Upper lobe of right lung (tissue), 1 donor: ENCODE results near the gene CITED2. TPM values are rescaled to one million over a fixed set of nuclear protein-coding genes. Genes with fewer than 3 reads are reported as not detected.

Experiments
- ATAC-seq: fragments of 200-7000 bp; cut with Tn5 transposase; one replicate; pipeline ENCODE4 v1.9.1; 2020; ENCODE audit warnings: mild to moderate bottlenecking, moderate library complexity
- DNase-seq: peaks from one replicate; pipeline ENCODE4 v3.0.0-alpha.2; 2020
- H3K27ac ChIP-seq: fragments of 200-600 bp; one replicate; pipeline ENCODE4 v1.8.0; 2022
- H3K27me3 ChIP-seq: fragments of 200-600 bp; one replicate; pipeline ENCODE4 v1.8.0; 2022; ENCODE audit warnings: mild to moderate bottlenecking
- H3K36me3 ChIP-seq: fragments of 200-600 bp; one replicate; pipeline ENCODE4 v1.8.0; 2022
- H3K4me1 ChIP-seq: fragments of 200-600 bp; one replicate; pipeline ENCODE4 v1.8.0; 2022
- H3K4me3 ChIP-seq: fragments of 200-600 bp; one replicate; pipeline ENCODE4 v1.8.0; 2022; ENCODE audit warnings: mild to moderate bottlenecking
- H3K9me3 ChIP-seq: fragments of 200-600 bp; one replicate; pipeline ENCODE4 v1.8.0; 2022
- intact Hi-C: fragments of 100-400 bp; cut with DNase I; formaldehyde crosslinking; loops from one replicate; pipeline ENCODE4 v1.11.0; 2022
- total RNA-seq: library from RNA; stranded (reverse); fragmentation: NEBNext Ultra II Directional; extraction: Animal tissue kit (Norgen Biotek cat#: 25700); gene quantifications from one replicate; pipeline ENCODE4 v1.2.1, GENCODE V29; 2021
- TF ChIP-seq, protein P1 (sequence below): fragments of 200-600 bp; IDR thresholded peaks from one replicate; pipeline ENCODE4 v1.8.0; 2022; ENCODE audit warnings: antibody characterized with exemption
- donor health status: DM: no; HTN: yes; CAD: no; lungs with severe emphysema.

Gene CITED2
- total RNA-seq, 1 donor from 2014 or later: 278 TPM

DNA sequence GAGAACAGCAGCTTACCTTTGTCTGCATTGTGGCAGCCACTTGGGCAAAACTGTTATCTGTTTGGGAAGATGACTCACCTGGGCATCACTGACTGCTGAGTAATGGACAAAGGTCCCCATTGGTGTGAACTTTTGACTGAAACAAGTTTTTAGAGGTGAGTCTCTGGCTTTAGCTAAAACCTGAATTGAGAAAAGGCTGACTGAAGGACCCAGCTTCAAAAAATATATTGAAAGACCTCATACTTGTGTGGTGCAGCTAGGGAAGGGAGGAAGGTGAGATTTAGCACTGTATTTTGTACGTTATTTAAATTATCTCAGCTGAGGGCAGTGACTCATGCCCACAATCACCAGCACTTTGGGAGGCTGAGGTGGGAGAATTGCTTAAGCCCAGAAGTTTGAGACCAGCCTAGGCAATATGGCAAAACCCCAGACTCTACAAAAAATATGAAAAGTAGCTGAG lies 4.5 kb upstream of the CITED2 start:
- Histone ChIP-seq H3K36me3 (peaks cover 2% of the 10 kb centered on the region), H3K9me3 (no peaks in the 10 kb centered on the region), H3K4me3 (no peak overlapping the region), H3K27ac (no peak overlapping the region), H3K4me1 (no peaks in the 10 kb centered on the region), H3K27me3 (no peaks in the 10 kb centered on the region)
- no peak for DNase-seq
- TF ChIP-seq, protein P1, sequence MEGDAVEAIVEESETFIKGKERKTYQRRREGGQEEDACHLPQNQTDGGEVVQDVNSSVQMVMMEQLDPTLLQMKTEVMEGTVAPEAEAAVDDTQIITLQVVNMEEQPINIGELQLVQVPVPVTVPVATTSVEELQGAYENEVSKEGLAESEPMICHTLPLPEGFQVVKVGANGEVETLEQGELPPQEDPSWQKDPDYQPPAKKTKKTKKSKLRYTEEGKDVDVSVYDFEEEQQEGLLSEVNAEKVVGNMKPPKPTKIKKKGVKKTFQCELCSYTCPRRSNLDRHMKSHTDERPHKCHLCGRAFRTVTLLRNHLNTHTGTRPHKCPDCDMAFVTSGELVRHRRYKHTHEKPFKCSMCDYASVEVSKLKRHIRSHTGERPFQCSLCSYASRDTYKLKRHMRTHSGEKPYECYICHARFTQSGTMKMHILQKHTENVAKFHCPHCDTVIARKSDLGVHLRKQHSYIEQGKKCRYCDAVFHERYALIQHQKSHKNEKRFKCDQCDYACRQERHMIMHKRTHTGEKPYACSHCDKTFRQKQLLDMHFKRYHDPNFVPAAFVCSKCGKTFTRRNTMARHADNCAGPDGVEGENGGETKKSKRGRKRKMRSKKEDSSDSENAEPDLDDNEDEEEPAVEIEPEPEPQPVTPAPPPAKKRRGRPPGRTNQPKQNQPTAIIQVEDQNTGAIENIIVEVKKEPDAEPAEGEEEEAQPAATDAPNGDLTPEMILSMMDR: no peak
- ATAC-seq: no peak
- intact Hi-C loops: no loop called here

DNA sequence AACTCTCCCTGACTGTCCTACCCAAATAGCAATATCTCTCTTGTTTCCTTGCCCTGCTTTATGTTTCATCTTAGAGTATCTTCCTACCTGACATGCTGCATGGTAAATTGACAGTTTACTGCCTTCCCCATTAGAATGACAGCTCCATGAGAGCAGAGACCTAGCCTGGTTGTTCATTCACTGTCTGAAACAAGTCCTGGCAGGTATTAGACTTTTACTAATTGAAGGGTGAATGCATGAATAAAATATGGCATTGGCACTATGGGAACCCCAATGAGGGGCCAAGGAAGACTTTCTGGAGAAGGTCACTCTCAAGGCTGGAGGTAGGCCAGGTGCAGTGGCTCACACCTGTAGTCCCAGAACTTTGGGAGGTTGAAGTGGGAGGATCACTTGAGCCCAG lies 3.8 kb upstream of the CITED2 start:
- no peak for ATAC-seq
- TF ChIP-seq, protein P1: no peak

DNA sequence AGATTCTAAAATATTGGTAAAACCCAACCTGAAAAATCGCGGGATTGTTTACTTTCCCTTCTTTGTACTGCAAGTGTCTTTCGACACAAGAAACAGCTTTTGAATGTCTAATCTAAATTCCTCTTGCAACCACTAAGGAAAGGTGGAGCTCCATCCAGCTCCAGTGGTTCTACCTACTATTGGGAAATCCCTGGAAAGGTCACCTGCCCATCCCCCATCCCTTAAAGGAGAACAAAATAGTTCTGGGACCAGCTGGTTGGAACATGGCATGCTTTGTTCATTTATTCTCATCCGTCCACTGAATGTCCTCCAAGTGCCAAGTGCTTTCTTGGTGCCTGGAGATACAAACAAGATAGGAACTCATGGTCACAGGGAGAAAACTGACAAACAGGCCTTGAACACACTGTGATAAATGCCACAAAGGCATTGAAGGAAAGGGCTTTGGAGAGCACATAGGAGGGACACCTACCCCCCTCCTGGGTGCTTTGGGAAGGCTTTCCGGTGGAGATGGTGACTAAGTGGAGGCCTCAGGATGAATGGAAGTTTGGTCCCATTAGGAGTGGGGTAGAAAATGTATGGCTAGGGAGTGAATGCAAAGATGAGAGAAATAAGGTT lies 2.3 kb upstream of the CITED2 start:
- Histone ChIP-seq H3K9me3 (no peaks in the 10 kb centered on the region), H3K4me3 (peak overlapping the region; percentile 99), H3K27ac (peak overlapping the region; percentile 99), H3K36me3 (peaks cover 23% of the 10 kb centered on the region), H3K27me3 (no peaks in the 10 kb centered on the region), H3K4me1 (peaks cover 2% of the 10 kb centered on the region)
- intact Hi-C loops: no loop called here
- ATAC-seq (peak; percentile 1), DNase-seq (no peak)
- TF ChIP-seq, protein P1: peak; percentile 26

More for the DNA sequence above, 3.8 kb upstream of the CITED2 start:
- Histone ChIP-seq H3K9me3 (no peaks in the 10 kb centered on the region), H3K4me3 (no peak overlapping the region), H3K27ac (no peak overlapping the region), H3K4me1 (no peaks in the 10 kb centered on the region), H3K27me3 (no peaks in the 10 kb centered on the region), H3K36me3 (peaks cover 9% of the 10 kb centered on the region)
- intact Hi-C loops: no loop called here
- no peak for DNase-seq

DNA sequence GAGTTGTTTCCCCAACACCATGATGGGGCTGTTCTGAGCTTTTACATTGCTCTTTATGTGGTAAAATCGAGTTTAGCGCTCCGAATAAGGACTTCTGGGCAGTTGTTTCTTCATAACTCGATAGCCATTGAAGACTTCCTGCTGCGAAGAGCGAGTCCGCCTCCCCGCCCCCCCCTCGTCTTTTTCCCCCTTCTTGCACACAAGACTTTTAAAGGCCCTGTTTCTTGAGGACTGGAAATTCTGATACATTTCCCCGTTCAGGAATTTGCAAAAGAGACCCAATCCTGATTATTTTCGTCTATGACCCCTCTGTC lies 1.5 kb upstream of the CITED2 start:
- H3K4me1 ChIP-seq: peaks cover 8% of the 10 kb centered on the region
- peaks cover 28% of the 10 kb centered on the region for H3K36me3 ChIP-seq
- ATAC-seq: no peak
- TF ChIP-seq, protein P1: no peak
- H3K4me3 ChIP-seq: peak overlapping the region; percentile 99
- H3K27me3 ChIP-seq: no peaks in the 10 kb centered on the region
- peak; percentile 79 for DNase-seq
- peak overlapping the region; percentile 99 for H3K27ac ChIP-seq
- H3K9me3 ChIP-seq: no peaks in the 10 kb centered on the region
- intact Hi-C loops: no loop called here

DNA sequence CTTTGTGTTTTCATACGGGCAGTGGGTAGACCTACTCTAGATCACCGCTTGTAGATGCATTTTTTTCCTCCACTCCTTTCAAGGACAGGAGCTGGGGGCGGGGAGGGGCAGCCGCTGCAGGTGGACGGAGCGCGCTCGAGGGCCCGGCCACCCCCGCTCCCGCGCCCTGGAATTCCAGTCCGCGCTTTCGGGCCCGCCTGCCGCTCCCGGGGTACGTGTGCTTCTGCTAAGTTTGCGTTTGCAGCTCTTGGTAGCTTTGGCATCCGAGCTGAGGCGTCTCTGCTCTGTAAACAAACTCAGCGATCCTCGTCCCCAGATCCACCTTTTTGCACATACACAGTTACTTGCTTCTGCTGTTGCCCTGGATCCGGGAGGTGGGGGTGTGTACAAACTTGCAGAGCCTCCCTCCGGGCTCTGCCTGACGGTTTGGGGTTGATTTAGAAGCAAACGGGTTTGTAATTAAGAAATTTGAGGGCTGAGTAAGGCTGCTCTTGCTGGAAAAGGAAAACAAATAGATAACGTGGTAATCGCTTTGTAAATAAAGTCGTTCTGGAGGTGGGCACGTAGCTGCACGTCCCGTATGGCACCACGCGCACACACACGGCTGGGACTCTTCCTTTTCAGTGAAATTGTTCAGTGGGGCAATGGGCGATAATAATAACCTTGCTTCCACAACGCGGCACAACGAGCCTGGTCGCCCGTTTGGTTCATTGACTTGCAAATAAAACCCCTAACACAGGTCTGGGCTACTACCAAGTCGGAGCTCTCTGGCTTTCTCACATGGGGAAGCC lies 973 bp upstream of the CITED2 start:
- intact Hi-C loops: no loop called here

More for the DNA sequence above, 973 bp upstream of the CITED2 start:
- H3K4me3 ChIP-seq: peak overlapping the region; percentile 99
- no peaks in the 10 kb centered on the region for H3K27me3 ChIP-seq
- TF ChIP-seq, protein P1: no peak
- DNase-seq: peak; percentile 96
- peaks cover 32% of the 10 kb centered on the region for H3K36me3 ChIP-seq
- ATAC-seq: peak; percentile 85
- H3K4me1 ChIP-seq: peaks cover 13% of the 10 kb centered on the region
- H3K9me3 ChIP-seq: no peaks in the 10 kb centered on the region
- peak overlapping the region; percentile 99 for H3K27ac ChIP-seq
